ENCODE measurements around the gene ASXL1. TPM values are rescaled to one million over a fixed set of nuclear protein-coding genes. Genes with fewer than 3 reads are reported as not detected.
A peak's percentile ranks its signal among the peaks of the same experiment; 100 is the strongest.

Gene ASXL1
- total RNA-seq, 2 experiments from 2014 or later: 129 to 137 TPM

- ChIA-PET CTCF (interaction anchor here (1.3 to 1.6 kb wide), 3 partner anchors 26 to 152 kb away, joined by 3 read pairs; no protein-coding TSS in a partner anchor), POLR2A (interaction anchor here (0.8 to 6.5 kb wide), 11 partner anchors 10 to 152 kb away, joined by 3 to 47 read pairs (median 4); no protein-coding TSS in a partner anchor)
- H3K4me3 Mint-ChIP-seq: peak overlapping the region; percentile 96
- no peaks in the 10 kb centered on the region for H3K9me3 Mint-ChIP-seq
- peaks cover 49% of the 10 kb centered on the region for H3K4me1 Mint-ChIP-seq (ENCODE audit: low read depth)
- ATAC-seq (no peak), DNase-seq (no peak)
- intact Hi-C loops (cut with micrococcal nuclease): no loop called here
- peak overlapping the region; percentile 100 for H3K27ac Mint-ChIP-seq
- no peak for TF ChIP-seq CTCF (IDR thresholded peaks at IDR 0.05)
- no peaks in the 10 kb centered on the region for H3K27me3 Mint-ChIP-seq
- peaks cover 21% of the 10 kb centered on the region for H3K36me3 Mint-ChIP-seq (ENCODE audit: low read depth)
Observed at GRCh38 chr20:32356622-32357374, 1.3 kb upstream of the ASXL1 start.

- H3K36me3 Mint-ChIP-seq (ENCODE audit: low read depth): peaks cover 27% of the 10 kb centered on the region
- CTCF ChIA-PET: interaction anchor here (1.3 to 1.6 kb wide), 3 partner anchors 27 to 151 kb away, joined by 3 read pairs; no protein-coding TSS in a partner anchor
- POLR2A ChIA-PET: interaction anchor here (0.8 to 6.5 kb wide), 12 partner anchors 10 to 153 kb away, joined by 3 to 47 read pairs (median 4); partner anchors contain the start of gene KIF3B
- H3K9me3 Mint-ChIP-seq: no peaks in the 10 kb centered on the region
- TF ChIP-seq CTCF (IDR thresholded peaks at IDR 0.05): no peak
- DNase-seq: no peak
- intact Hi-C loops (cut with micrococcal nuclease): no loop called here
- no peaks in the 10 kb centered on the region for H3K27me3 Mint-ChIP-seq
- H3K4me3 Mint-ChIP-seq: peak overlapping the region; percentile 96
- ATAC-seq: no peak
- H3K27ac Mint-ChIP-seq: peak overlapping the region; percentile 100
- peaks cover 53% of the 10 kb centered on the region for H3K4me1 Mint-ChIP-seq (ENCODE audit: low read depth)
Observed at GRCh38 chr20:32357375-32357868, 709 bp upstream of the ASXL1 start.

- Mint-ChIP-seq H3K9me3 (no peaks in the 10 kb centered on the region), H3K27ac (no peak overlapping the region), H3K36me3 (ENCODE audit: low read depth) (peaks cover 31% of the 10 kb centered on the region), H3K4me3 (peak overlapping the region; percentile 96), H3K27me3 (no peaks in the 10 kb centered on the region), H3K4me1 (ENCODE audit: low read depth) (peaks cover 64% of the 10 kb centered on the region)
- intact Hi-C loops (cut with micrococcal nuclease): loop anchor here (2.0 kb wide), 1 partner anchor 152 kb away; the partner anchor contains the start of genes PLAGL2 and POFUT1
- CTCF ChIA-PET: interaction anchor here (1.0 to 2.1 kb wide), 2 partner anchors 13 to 153 kb away, joined by 4 to 8 read pairs; no protein-coding TSS in a partner anchor
- POLR2A ChIA-PET: interaction anchor here (0.7 to 6.5 kb wide), 11 partner anchors 12 to 160 kb away, joined by 3 to 47 read pairs (median 5); no protein-coding TSS in a partner anchor
- ATAC-seq (no peak), DNase-seq (no peak)
- TF ChIP-seq CTCF (IDR thresholded peaks at IDR 0.05): no peak
Observed at GRCh38 chr20:32358632-32358882, 426 bp downstream of the ASXL1 start.

GRCh38 chr20:32358883-32359632 is 927 bp downstream of the ASXL1 start:
- CTCF ChIA-PET: interaction anchor here (1.0 to 2.2 kb wide), 3 partner anchors 12 to 154 kb away, joined by 4 to 8 read pairs (median 4); no protein-coding TSS in a partner anchor
- Mint-ChIP-seq H3K9me3 (no peaks in the 10 kb centered on the region), H3K27me3 (no peaks in the 10 kb centered on the region), H3K4me1 (ENCODE audit: low read depth) (peaks cover 68% of the 10 kb centered on the region), H3K36me3 (ENCODE audit: low read depth) (peaks cover 32% of the 10 kb centered on the region), H3K27ac (peak overlapping the region; percentile 95), H3K4me3 (peak overlapping the region; percentile 96)
- TF ChIP-seq CTCF (IDR thresholded peaks at IDR 0.05): no peak
- DNase-seq (peak; percentile 88), ATAC-seq (peak; percentile 40)
- intact Hi-C loops (cut with micrococcal nuclease): loop anchor here (2.0 kb wide), 1 partner anchor 152 kb away; the partner anchor contains the start of genes PLAGL2 and POFUT1
- POLR2A ChIA-PET: interaction anchor here (0.7 to 6.5 kb wide), 14 partner anchors 12 to 160 kb away, joined by 3 to 47 read pairs (median 4); no protein-coding TSS in a partner anchor
